NCI-H2107 treated with DMSO at 0.1 percent for 48 hours (cell line): Measurements from ENCODE around the gene DHX38.
A peak's percentile ranks its signal among the peaks of the same experiment; 100 is the strongest.

ENCODE experiments used
- DNase-seq: peaks from one replicate; lab custom pipeline; 2025; ENCODE audit not compliant: unreplicated experiment; lab: John Stamatoyannopoulos, UW

Gene DHX38

GRCh38 chr16:72162105-72162692, 68.6 kb downstream of the DHX38 start:
- DNase-seq: peak; percentile 86
